Upper lobe of left lung (tissue), 4 donors: ENCODE measurements around the gene MEFV.

Experiments used
- POLR2A ChIP-seq, 4 donors: fragments of 450-650 bp; IDR thresholded peaks; one replicate each; pipeline ENCODE4 v1.5.1; 2016 to 2017; ENCODE audit warnings: antibody characterized with exemption in 4 of 4, mild to moderate bottlenecking in 2 of 4
- POLR2AphosphoS5 ChIP-seq, 2 donors: sonication (generic); formaldehyde crosslinking; IDR thresholded peaks; one replicate each; pipeline ENCODE4 v1.5.1; 2017; ENCODE audit warnings: antibody characterized with exemption in 2 of 2
- TF ChIP-seq, protein P1 (sequence below), 6 experiments: fragments of 450-650 bp in 4 of 6; fragments of 200-600 bp in 2 of 6; sonication (generic) in 2 of 6; IDR thresholded peaks; one replicate each; pipeline ENCODE4 v1.5.1; 2016 to 2019; ENCODE audit warnings: antibody characterized with exemption in 6 of 6

DNA sequence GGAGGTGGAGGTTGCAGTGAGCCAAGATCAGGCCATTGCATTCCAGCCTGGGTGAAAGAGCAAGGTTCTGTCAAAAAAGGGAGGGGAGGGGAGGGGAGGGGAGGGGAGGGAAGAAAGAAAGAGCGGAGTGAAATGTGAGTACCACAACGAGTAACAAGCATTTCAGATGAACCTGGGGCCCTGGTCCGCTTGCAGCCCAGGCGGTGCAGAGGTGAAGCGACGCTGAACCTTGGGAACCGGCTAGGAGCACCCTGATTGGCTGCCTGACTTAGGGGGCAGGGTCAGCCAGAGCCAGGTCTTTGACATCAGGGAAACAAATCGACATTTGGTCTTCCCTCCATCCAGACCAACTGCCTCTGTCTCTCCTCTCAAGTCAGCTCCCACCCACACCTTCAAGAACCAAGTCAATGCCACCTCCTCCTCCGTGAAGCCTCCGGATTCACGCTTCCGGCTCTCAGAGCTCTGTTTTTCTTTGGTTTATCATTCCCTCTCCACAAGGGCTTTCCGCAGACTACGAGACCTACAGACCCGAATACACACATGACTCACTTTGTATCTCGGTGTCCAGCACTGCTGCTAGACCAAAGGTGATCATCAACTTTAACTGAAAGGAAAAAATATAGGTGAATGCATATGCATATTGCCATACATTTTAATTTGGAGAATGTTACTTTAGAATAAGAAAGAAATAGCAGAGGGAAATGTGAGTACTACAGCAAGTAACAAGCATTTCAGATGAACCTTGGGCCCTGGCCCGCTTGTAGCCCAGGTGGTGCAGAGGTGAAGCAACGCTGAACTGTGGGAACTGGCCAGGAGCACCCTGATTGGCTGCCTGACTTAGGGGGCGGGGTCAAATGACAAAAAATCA lies 49.1 kb downstream of the MEFV start:
- TF ChIP-seq POLR2A (IDR thresholded peaks at IDR 0.05) (no peak), POLR2AphosphoS5 (IDR thresholded peaks at IDR 0.05) (no peak)
- TF ChIP-seq, protein P1, sequence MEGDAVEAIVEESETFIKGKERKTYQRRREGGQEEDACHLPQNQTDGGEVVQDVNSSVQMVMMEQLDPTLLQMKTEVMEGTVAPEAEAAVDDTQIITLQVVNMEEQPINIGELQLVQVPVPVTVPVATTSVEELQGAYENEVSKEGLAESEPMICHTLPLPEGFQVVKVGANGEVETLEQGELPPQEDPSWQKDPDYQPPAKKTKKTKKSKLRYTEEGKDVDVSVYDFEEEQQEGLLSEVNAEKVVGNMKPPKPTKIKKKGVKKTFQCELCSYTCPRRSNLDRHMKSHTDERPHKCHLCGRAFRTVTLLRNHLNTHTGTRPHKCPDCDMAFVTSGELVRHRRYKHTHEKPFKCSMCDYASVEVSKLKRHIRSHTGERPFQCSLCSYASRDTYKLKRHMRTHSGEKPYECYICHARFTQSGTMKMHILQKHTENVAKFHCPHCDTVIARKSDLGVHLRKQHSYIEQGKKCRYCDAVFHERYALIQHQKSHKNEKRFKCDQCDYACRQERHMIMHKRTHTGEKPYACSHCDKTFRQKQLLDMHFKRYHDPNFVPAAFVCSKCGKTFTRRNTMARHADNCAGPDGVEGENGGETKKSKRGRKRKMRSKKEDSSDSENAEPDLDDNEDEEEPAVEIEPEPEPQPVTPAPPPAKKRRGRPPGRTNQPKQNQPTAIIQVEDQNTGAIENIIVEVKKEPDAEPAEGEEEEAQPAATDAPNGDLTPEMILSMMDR (IDR thresholded peaks at IDR 0.05), result no peak
